Measurements from ENCODE around the gene FEM1B.
A peak's percentile ranks its signal among the peaks of the same experiment; 100 is the strongest.

Gene FEM1B

DNA sequence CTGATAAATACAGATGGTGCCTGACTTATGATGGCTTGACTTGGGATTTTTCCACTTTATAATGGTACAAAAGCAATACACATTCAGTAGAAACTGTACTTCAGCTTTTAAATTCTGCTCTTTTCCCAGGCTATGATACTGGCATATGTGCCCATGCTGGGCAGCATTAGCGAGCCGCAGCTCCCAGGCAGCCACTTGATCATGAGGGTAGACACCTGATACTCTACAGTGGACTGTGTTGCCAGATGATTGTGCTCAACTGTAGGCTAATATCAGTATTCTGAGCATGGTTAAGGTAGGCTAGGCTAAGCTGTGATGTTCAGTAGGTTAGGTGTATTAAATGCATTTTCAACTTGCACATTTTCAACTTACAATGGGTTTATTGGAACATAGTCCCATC, 17.7 kb upstream of the FEM1B start:
- DNase-seq (ENCODE audit: low spot score) = no peak

DNA sequence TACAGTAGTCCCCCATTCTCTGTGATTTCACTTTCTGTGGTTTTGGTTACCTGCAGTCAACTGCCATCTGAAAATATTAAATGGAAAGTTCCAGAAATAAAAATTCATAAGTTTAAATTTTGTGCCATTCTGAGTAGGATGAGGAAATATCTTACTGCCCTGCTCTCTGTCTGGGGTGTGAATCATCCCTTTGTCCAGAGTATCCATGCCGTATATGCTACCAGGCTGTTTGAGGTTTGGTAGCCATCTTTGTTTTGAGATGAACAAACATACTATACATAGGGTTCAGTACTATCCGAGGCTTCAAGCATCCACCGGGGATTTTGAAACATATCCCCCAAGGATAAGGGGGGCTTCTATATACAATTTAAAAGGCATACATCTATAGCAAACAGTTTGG, 16.3 kb upstream of the FEM1B start:
- no peak for DNase-seq (ENCODE audit: low spot score)

DNA sequence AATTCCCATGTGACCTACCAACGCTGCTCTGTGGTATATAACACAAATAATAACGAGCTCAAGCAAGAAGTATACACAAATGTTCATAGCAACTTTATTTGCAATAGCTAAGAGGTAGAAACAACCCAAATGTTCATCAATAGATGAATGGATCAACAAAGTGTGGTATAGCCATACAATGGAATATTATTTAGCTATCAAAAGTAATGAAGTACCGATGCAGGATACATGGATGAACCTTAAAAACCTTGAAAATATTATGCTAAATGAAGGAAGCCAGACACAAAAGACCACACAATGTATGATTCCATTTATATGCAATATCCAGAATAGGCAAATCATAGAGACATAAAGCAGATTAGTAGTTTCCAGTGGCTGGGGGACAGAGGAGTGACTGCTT, 15.6 kb upstream of the FEM1B start:
- no peak for DNase-seq (ENCODE audit: low spot score)

DNA sequence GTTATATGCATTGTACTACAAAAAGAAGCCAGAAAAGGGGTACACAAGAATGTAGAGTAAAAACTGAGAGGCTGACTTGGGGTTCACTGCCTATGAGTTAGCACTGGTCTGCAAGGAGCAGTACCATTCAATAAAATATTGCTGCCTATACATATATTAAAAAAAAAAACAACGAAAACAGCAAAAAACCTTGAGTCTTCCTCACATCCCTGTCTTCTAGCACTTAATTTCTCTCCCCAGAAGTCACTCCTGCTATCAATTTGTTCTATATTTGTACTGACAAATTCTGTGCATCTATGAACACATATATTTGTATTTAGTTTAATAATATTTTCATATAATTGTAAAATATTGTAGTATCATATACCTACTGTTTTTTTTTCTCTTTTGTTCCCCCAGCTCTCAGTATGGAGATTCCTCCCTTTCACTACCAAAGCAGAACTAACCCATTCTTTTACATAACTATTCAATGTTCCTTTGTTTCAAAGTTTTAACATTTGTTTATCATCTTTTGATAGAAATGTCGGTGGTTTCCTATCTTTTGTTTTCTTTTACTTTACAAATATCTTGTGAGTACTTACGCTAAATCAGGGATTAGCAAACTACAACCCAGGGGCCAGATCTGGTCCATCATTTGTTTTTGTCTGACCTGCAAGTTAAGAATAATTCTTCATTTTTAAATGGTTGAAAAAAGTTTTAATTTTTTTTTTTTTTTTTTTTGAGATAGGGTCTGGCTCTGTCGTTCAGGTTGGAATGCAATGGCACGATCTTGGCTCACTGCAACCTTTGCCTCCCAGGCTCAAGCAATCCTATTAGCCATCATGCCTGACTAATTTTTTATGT, 14.8 kb upstream of the FEM1B start:
- no peak for DNase-seq (ENCODE audit: low spot score)

DNA sequence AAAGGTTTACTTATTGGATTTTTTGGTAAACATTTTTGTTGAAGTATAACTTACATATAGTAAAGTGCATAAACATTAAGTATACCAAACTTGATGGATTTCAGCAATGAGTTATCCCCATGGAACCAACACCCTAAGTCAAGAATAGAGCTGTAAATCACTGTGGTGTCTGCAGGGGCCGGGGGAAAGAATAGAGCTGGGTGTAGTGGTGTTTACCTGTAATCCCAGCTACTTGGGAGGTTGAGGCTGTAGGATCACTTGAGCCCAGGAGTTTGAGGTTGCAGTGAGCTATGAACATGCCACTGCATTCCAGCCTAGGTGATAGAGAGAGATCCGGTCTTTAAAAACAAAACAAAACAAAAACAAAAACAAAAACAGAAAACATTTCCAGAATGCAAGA, 13.3 kb upstream of the FEM1B start:
- no peak for DNase-seq (ENCODE audit: low spot score)

DNA sequence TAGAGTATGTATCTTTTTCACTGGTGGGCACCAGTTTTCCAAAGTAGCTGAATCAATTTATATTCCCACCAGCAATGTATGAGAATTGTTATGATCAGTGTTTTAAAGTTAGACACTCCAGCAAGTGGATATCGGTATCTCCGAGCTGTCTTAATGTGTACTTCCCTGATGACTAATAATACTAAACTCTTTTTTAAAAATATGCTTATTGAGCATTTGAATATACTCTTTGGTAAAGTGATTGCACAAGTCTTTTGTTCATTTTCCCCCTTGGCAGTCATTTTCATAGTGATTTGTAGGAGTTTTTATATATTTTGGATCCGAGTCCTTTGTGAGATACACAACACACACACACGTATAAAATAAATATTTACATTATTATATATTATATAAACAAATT, 12.5 kb upstream of the FEM1B start:
- DNase-seq (ENCODE audit: low spot score) = no peak

DNA sequence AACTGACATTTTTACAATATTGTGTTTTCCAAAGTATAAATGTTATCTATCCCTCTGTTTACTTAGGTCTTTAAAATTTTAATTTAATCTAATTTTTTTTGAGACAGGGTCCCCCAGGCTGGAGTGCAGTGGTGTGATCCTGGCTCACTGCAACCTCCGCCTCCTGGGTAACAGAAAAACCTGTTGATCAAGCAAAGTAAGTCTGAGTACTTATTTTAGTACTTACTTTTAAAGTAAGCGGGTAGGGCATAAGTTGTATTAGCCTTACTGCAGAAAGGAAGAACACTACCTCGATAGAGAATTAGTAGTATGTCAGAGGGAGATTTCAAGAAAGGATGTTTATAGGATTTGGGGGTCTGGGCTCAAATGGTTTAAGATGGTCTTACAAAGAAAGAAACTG, 11.9 kb upstream of the FEM1B start:
- DNase-seq (ENCODE audit: low spot score) = no peak

DNA sequence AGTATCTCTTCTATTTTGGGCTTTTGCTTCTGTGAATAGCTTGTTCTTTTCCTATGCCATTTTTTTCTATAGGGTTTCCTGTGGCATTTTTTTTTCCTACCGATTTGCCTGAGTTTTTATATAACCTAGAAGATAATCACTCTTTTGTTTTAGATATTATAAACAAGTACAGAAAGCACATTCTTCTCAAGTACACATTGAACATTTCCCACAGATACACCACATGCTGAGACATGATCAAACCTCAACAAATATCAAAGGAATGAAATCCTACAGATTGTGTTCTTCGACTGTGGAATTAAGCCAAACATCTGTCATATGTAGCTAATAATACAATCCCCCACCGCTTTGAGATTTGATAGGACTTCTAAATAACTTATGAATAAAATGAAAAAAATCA, 9.1 kb upstream of the FEM1B start:
- no peak for DNase-seq (ENCODE audit: low spot score)

DNA sequence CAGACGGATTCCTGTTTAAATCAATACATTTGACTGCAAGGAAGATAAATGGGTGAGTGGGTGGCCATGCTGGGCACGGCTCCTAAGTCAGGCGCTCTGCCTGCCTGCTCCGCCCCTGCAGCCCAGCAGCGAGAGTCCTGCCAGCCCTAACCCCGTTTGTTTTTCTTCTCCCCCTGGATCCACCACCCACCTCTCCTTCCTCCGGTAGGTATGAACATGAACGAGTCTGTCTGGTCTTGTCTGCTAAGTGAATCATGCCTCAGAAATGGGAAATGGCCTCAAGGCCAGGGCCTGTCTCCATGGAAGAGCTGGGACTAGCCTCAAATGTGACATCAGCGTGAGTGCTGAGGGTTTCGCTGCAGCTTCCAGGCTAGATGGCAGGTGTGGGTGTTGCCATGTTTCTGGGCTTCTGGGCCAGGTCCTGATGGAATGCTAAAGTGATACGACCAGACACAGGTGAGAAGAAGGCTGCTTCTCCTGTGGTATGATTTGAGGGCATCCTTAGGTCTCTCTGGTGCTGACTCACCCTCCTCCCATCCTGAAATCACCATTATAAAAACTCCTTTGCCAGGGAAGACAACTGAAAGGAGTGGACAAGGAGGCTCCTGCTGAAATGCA, 5.6 kb upstream of the FEM1B start:
- DNase-seq (ENCODE audit: low spot score) = peak; percentile 29

DNA sequence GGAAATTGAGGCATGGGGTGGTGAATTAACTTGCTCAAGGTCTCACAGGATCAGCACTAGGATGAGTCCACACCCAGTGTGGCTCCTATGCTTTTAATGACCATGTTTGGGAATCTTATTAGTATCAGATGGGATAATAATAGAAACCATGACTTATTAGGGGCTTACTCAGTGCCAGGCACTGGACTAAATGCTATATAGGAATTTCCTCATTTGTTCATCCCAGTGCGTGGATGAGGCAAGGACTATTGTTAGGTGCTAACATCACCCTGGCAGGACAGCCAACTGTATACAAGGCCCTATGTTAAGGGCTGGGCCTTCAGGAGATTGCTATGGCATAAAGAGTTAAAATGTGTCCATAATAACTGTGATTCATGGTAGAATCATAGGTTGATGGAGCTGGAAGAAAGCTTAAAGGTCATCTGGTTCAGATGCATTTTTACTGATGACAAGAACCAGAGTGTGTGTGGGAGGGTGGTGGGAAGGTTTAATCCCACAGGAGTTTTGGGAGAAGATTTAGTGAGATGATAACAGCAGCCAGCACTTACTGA, 4.7 kb upstream of the FEM1B start:
- DNase-seq (ENCODE audit: low spot score) = no peak

DNA sequence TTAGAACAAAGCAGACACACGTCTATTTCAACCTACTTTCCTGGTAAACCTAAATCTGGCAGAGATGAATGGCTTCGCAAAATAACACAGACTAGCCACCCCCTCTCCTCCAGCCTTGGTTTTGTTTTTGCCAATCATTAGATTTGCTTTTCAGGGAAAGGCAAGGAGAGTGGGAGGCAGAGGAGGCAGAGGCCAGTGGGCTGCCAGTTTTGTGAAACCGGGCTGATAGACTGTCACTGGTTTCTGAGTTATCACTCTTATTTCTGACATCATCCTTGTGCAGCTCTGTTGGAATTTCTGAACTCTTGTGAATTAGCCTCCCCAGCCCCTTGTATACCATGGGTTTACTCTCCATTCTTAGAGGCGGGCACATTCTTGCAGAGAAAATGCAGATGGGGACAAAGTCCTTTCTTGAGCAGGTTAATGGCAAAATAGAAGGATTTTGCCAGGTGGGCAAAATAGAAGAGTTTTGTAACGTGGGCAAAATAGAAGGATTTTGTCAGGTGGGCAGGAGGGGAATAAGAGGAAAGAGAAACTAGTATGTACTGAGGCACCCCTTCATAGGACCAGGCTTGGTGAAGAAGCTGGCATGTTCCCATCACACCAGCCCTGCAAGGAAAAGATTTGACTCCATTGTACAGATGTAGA, 3.2 kb upstream of the FEM1B start:
- DNase-seq (ENCODE audit: low spot score) = no peak

DNA sequence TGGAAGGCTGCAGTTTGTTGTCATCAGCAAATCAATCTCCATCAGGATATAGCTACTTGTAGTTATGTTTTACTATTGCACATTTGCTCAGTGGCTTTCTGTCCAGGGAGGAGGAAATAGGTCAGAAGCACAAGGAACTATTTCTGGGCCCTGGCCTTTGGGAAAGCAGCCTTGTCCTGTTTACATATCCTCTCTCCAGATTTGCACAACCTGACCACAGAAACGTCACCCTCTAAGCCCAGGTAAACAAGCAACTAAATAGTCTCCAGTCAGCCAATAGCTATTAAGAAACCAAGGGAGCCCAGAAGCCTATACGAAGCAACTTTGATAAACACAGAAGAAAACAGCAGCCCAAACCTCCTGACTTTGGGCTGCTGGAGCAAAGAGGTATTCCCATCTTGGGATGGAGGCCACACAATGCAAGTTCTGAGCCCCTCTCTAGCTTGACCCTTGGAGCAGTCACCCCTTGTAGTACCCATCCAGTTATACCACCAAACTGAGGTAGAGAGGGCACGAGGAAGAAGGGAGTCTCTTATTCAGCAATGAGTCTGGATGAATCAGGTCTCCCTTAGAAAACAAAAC, 2.3 kb upstream of the FEM1B start:
- no peak for DNase-seq (ENCODE audit: low spot score)

DNA sequence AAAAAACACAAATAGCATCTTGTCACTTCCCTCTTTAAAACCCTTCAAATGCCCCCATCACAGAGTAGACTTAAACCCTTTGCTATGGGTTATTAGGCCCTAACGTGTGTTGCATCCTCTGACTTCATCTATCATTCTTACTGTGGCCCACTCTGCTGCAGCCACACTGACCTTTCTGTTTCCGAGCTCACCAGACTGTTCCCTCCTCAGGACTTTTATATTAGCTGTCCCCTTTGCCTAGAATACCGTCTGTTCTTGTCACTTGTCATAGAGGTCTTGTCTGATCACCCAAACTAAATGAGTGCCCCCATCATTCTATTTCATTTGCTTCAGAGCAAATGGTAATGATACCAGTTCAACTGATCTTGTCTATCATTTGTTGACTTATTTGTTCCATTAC, 877 bp upstream of the FEM1B start:
- no peak for DNase-seq (ENCODE audit: low spot score)

DNA sequence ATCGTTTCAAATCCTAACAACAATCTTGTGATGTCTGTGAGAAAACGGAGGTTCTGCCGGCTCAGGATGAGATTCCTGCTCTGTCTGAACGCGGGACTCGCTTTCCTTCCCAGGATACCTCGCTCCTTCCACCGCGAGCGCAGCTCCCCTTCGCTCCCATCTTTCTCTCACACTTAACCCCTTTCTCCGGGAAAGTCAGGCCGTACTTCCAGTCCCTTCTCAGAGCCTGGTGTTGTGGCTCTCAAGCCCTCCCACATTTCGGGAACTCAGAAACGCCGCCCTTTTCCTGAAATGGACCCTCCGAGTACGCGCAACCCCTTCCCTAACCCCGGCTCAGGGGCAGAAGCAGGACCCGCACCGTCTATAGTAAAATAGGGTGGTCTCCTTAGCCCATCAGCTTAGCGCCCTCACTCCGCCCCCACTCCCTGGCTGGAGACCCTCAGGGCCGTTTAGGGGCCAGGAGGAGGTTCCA, 378 bp upstream of the FEM1B start:
- DNase-seq (ENCODE audit: low spot score) = peak; percentile 47

DNA sequence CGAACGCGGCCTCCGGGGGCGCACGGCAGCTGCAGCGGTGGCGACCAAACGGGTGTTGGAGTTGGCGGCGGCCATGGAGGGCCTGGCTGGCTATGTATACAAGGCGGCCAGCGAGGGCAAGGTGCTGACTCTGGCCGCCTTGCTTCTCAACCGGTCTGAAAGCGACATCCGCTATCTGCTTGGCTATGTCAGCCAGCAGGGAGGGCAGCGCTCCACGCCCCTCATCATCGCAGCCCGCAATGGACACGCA, 725 bp downstream of the FEM1B start:
- DNase-seq (ENCODE audit: low spot score) = no peak

DNA sequence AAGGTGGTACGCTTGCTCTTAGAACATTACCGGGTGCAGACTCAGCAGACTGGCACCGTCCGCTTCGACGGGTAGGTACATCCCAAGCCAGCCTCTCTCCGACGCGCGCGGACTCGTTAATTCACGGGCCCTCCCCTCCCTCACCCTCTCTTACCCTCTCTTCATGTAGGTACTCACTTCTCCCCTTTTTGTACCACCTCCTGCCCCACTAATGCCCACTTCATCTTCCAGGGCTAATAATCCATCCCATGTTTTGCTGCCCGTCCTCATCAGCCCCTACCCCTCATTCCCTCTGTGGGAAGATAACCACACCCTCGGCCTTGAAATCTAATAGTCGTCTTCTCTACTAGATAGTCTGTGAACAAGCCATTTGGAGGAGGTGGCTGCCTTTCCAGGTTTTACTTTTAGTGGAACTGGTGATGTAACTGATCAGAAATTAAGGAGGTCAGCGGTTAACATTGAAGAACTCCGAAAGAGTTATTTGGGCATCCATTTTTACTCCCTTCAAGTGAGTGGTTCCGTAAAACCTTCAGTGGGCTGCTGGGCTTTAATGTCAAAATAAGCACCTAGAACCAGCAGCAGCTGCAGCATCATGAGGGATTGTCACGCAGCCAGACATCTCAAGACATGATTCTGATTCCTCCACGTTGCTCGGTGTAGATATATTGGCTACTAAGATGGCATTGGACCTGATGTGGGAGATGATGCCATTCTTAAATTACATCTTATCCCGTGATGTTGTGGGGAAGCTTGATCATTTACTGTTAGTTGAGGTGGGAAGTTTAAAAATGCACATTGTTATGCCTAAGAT, 1.3 kb downstream of the FEM1B start:
- DNase-seq (ENCODE audit: low spot score) = no peak

DNA sequence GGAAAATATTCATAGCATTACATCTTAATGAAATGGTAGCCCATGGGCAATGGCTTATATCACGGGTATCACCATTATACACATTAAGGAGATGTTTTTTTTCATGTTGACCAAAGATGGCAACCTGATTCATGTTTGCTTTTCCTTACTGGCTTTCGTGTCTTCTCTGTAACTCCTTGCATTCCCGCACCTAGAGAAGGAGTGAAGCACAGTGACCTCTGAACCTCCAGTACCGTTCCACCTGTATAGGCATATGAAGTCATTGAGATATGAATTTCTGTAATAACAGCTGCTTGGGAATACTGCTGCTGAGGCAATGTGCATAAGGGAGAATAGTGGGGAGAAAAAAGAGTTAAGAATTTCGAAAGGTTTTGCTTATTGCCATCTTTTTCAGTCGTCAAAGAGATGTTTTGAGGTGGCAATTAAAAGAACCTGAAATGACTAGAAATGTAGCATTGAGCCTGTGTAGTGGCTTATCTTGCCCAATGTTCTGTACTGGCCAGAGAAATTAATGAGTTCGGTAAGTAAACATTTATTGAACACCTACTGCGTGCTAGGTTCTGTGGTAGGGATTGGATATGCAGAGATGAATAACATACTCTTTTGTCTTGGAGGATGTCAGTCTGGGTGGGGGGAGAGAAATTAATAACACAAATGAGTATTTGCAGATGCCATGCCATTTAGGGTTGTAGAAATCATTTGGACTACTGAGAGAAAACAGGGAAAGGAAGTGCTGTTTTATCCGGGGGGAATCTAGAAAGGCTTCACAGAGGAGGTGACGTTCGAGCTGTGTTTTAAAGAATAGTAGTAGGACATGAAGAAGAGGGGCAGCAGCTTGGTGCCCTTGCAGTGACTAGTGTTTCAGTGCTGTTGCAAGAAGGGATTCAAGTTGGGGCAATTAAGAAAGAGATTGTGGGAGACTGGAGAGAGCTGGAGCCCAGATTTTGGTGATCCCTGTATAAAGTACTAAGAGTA, 2.5 kb downstream of the FEM1B start:
- no peak for DNase-seq (ENCODE audit: low spot score)

DNA sequence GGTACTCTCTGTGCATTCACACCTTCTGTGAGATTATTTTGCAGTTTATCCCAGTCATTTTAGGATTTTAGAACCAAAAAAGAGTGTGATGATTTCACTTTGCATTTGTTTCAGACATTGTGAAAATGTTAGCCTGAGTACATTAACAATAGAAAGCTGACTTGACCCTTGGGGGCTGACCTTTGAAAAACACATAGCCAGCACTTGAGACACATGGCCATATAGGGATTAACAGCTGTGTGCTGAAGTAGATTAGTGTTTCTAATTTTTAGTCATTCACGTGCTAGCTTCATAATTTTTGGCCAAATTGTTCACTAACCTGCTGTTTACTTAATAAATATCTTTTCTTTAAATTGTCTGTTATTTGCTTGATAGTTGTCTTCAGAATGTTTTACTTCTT, 3.5 kb downstream of the FEM1B start:
- DNase-seq (ENCODE audit: low spot score) = no peak

DNA sequence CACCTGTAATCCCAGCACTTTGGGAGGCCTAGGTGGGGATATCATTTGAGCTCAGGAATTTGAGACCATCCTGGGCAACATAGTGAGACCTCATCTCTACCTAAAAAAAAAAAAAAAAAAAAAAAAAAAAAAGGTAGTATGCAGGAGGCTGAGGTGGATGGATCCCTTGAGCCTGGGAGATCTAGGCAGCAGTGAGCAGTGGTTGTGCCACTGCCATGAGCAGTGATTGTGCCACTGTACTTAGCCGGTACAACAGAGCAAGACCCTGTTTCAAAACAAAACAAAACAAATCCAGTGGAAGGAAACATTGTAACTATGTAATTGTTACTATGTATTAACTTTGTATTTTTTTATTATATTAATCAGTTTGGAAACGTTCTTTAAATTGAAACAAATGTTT, 5.9 kb downstream of the FEM1B start:
- DNase-seq (ENCODE audit: low spot score) = no peak

DNA sequence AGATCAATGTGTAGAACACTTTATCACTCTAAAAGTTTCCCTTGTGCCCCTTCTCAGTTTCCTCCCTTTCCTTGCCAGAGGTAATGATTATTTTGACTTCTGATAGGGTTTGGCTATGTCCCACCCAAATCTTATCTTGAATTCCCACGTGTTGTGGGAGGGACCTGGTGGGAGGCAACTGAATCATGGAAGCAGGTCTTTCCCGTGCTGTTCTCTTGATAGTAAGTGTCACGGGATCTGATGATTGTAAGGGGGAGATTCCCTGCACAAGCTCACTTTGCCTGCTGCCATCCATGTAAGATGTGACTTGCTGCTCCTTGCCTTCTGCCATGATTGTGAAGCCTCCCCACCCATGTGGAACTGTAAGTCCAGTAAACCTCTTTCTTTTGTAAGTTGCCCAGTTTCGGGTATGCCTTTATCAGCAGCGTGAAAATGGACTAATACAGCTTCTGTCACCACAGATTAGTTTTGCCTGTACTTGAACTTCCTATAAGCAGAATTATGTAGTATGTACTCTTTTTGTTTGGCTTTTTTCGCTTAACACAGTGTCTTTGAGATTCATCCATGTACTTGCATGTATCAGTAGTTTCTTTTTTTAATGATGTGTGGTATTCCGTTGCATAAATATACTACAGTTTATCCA, 7.2 kb downstream of the FEM1B start:
- DNase-seq (ENCODE audit: low spot score) = no peak

Measured in iPS-NIHi11 (cell line).